Right lobe of liver (tissue), 6 donors: ENCODE data around the gene DIAPH1. TPM values are rescaled to one million over a fixed set of nuclear protein-coding genes. Genes with fewer than 3 reads are reported as not detected.

Source experiments
- ATAC-seq, 4 donors: fragments of 200-7000 bp; cut with Tn5 transposase; one replicate each; pipeline ENCODE4 v1.9.1; 2020; ENCODE audit warnings: mild to moderate bottlenecking in 4 of 4, moderate library complexity in 4 of 4
- DNase-seq, 3 donors: peaks; one replicate each; pipeline ENCODE4 v3.0.0-alpha.2; 2020
- H3K27ac ChIP-seq, 3 donors: fragments of 200-600 bp; one replicate each; pipeline ENCODE4 v1.8.0; 2022
- H3K27me3 ChIP-seq, 2 donors: fragments of 200-600 bp; one replicate each; pipeline ENCODE4 v1.8.0; 2022
- H3K36me3 ChIP-seq, 4 donors: fragments of 200-600 bp; sonication (generic) in 1 of 4; one replicate each; pipeline versions ENCODE4 v1.5.1 to v1.8.0; 2017 to 2022; ENCODE audit warnings: control low read depth in 1 of 4
- H3K4me1 ChIP-seq, 4 donors: fragments of 200-600 bp; sonication (generic) in 1 of 4; one replicate each; pipeline versions ENCODE4 v1.5.1 to v1.8.0; 2017 to 2022; ENCODE audit warnings: control low read depth in 1 of 4
- H3K4me3 ChIP-seq, 3 donors: fragments of 200-600 bp; one replicate each; pipeline ENCODE4 v1.8.0; 2022
- H3K9me3 ChIP-seq, 4 donors: fragments of 200-600 bp; sonication (generic) in 1 of 4; one replicate each; pipeline versions ENCODE4 v1.5.1 to v1.8.0; 2017 to 2022; ENCODE audit warnings: control low read depth in 1 of 4
- CTCF ChIP-seq, 4 donors: fragments of 200-600 bp in 3 of 4; fragments of 450-650 bp in 1 of 4; IDR thresholded peaks; one replicate each; pipeline versions ENCODE4 v1.5.1 to v1.8.0; 2016 to 2022; ENCODE audit warnings: antibody characterized with exemption in 4 of 4, mild to moderate bottlenecking in 2 of 4
- POLR2A ChIP-seq: fragments of 450-650 bp; IDR thresholded peaks from one replicate; pipeline ENCODE4 v1.6.1; 2017; ENCODE audit warnings: antibody characterized with exemption, mild to moderate bottlenecking
- WGBS: methylation state at CpG from one replicate; pipeline ENCODE4 v1.1.6; 2018; ENCODE audit warnings: low coverage, low lambda C conversion rate; ENCODE audit not compliant: insufficient coverage; ENCODE audit errors: missing lambda C conversion rate; 5-methylcytosine and 5-hydroxymethylcytosine counted together
- intact Hi-C, 2 donors: fragments of 100-400 bp; cut with DNase I; formaldehyde crosslinking; loops; one replicate each; pipeline versions ENCODE4 v1.11.2 to v1.14.1; 2022
- total RNA-seq, 6 experiments: library from RNA; depleted of rRNA in 2 of 6; stranded (reverse); fragments of >200 nt in 2 of 6; fragmentation: NEBNext Ultra II Directional in 3 of 6; extraction: Animal tissue kit (Norgen Biotek cat#: 25700) in 3 of 6; gene quantifications; one replicate each; pipeline versions ENCODE4 v1.1.0 to v1.2.4, GENCODE V29; 2016 to 2023
- donor health status: DM: no; HTN: yes; CAD: no.
- donor health status: DM: no; HTN: no; CAD: no.
- donor health status: DM: no; HTN: no; CAD: no.
- donor health status: DM: no; HTN: yes; CAD: no.
- donor health status: DM: no; HTN: yes; CAD: no.

The DIAPH1 gene
- total RNA-seq, 6 experiments from 2014 or later, result 93.7 to 114 (median 107) TPM

GRCh38 chr5:141641634-141642267 is 23.0 kb upstream of the DIAPH1 start:
- Histone ChIP-seq H3K36me3 (no peaks in the 10 kb centered on the region), H3K9me3 (no peaks in the 10 kb centered on the region), H3K27me3 (no peaks in the 10 kb centered on the region), H3K4me3 (no peak overlapping the region), H3K4me1 (peaks cover 0 to 8% (median 0%) of the 10 kb centered on the region in 4 donors), H3K27ac (no peak overlapping the region)
- ATAC-seq (no peak), DNase-seq (no peak)
- no peak for TF ChIP-seq CTCF (IDR thresholded peaks at IDR 0.05)
- TF ChIP-seq POLR2A, result no peak
- WGBS, result no CpG with 5 or more reads among the region's 2 CpGs
- intact Hi-C loops, result no loop called here

- intact Hi-C loops, result no loop called here
- no peaks in the 10 kb centered on the region for H3K36me3 ChIP-seq
Measured at GRCh38 chr5:141640698-141641097, 21.9 kb upstream of the DIAPH1 start.

GRCh38 chr5:141640051-141640415 is 21.2 kb upstream of the DIAPH1 start:
- ATAC-seq, result no peak
- Histone ChIP-seq H3K4me3 (no peak overlapping the region), H3K36me3 (no peaks in the 10 kb centered on the region), H3K4me1 (peaks cover 0 to 18% (median 5%) of the 10 kb centered on the region in 4 donors), H3K27ac (no peak overlapping the region), H3K27me3 (no peaks in the 10 kb centered on the region), H3K9me3 (no peaks in the 10 kb centered on the region)
- no peak for DNase-seq
- WGBS, result no CpG with 5 or more reads among the region's 3 CpGs
- TF ChIP-seq CTCF (IDR thresholded peaks at IDR 0.05) (no peak), POLR2A (no peak)
- intact Hi-C loops, result no loop called here

More at GRCh38 chr5:141640698-141641097, 21.9 kb upstream of the DIAPH1 start:
- peaks cover 0 to 12% (median 2%) of the 10 kb centered on the region in 4 donors for H3K4me1 ChIP-seq
- 81% methylated on average over 6 of the region's 9 CpGs for WGBS
- no peak overlapping the region for H3K27ac ChIP-seq
- DNase-seq (no peak), ATAC-seq (no peak)
- no peaks in the 10 kb centered on the region for H3K27me3 ChIP-seq
- no peak overlapping the region for H3K4me3 ChIP-seq
- no peaks in the 10 kb centered on the region for H3K9me3 ChIP-seq
- TF ChIP-seq CTCF (IDR thresholded peaks at IDR 0.05) (no peak), POLR2A (no peak)

GRCh38 chr5:141639357-141640050 is 20.7 kb upstream of the DIAPH1 start:
- no peak overlapping the region for H3K4me3 ChIP-seq
- no peak overlapping the region for H3K27ac ChIP-seq
- TF ChIP-seq CTCF (IDR thresholded peaks at IDR 0.05), result no peak
- no peak for TF ChIP-seq POLR2A
- H3K9me3 ChIP-seq, result no peaks in the 10 kb centered on the region
- WGBS, result 88% methylated on average over 1 of the region's 12 CpGs
- DNase-seq (no peak), ATAC-seq (no peak)
- H3K36me3 ChIP-seq, result no peaks in the 10 kb centered on the region
- intact Hi-C loops, result no loop called here
- H3K27me3 ChIP-seq, result no peaks in the 10 kb centered on the region
- H3K4me1 ChIP-seq, result peaks cover 0 to 18% (median 5%) of the 10 kb centered on the region in 4 donors
